GM18520 (cell line): ENCODE results near the gene BACH1.

Experiments
- ATAC-seq: cut with Tn5 transposase; IDR thresholded peaks from one replicate; pipeline ENCODE4 v1.9.1; 2021; ENCODE audit not compliant: unreplicated experiment

Gene BACH1

GRCh38 chr21:29290240-29290639, 8.5 kb upstream of the BACH1 start:
- ATAC-seq: no peak

GRCh38 chr21:29293495-29293894, 5.2 kb upstream of the BACH1 start:
- ATAC-seq: peak; percentile 84

- ATAC-seq: no peak
These were observed 3.6 kb upstream of the BACH1 start for GRCh38 chr21:29295066-29295650.

GRCh38 chr21:29296446-29296845, 2.3 kb upstream of the BACH1 start:
- no peak for ATAC-seq

GRCh38 chr21:29297483-29298347, 1.0 kb upstream of the BACH1 start:
- no peak for ATAC-seq

- ATAC-seq: peak; percentile 2
These were observed 559 bp downstream of the BACH1 start for GRCh38 chr21:29299046-29299915.

GRCh38 chr21:29299916-29300806, 1.4 kb downstream of the BACH1 start:
- ATAC-seq: peak; percentile 62

GRCh38 chr21:29300807-29301138, 2.1 kb downstream of the BACH1 start:
- no peak for ATAC-seq

GRCh38 chr21:29301691-29302090, 3.0 kb downstream of the BACH1 start:
- ATAC-seq: no peak

GRCh38 chr21:29302359-29302875, 3.7 kb downstream of the BACH1 start:
- no peak for ATAC-seq

- ATAC-seq: no peak
These were observed 4.6 kb downstream of the BACH1 start for GRCh38 chr21:29303288-29303687.

- ATAC-seq: no peak
These were observed 5.9 kb downstream of the BACH1 start for GRCh38 chr21:29304597-29304996.

GRCh38 chr21:29305068-29305467, 6.3 kb downstream of the BACH1 start:
- ATAC-seq: no peak

- ATAC-seq: no peak
These were observed 6.8 kb downstream of the BACH1 start for GRCh38 chr21:29305561-29305960.

- no peak for ATAC-seq
These were observed 8.2 kb downstream of the BACH1 start for GRCh38 chr21:29306920-29307319.

- ATAC-seq: no peak
These were observed 9.2 kb downstream of the BACH1 start for GRCh38 chr21:29307718-29308455.

GRCh38 chr21:29308456-29308783, 9.7 kb downstream of the BACH1 start:
- ATAC-seq: no peak

- ATAC-seq: no peak
These were observed 11.0 kb downstream of the BACH1 start for GRCh38 chr21:29309703-29310102.

GRCh38 chr21:29311802-29312201, 13.1 kb downstream of the BACH1 start:
- no peak for ATAC-seq

- ATAC-seq: no peak
These were observed 14.3 kb downstream of the BACH1 start for GRCh38 chr21:29312981-29313380.
